C4-2B (cell line): ENCODE measurements around the gene PDE2A.

Experiments used
- ZFX ChIP-seq: fragments of 450-650 bp; IDR thresholded peaks from 2 replicates; pipeline ENCODE4 v1.6.1; 2017
- TF ChIP-seq, protein P1 (sequence below): fragments of 450-650 bp; conservative IDR thresholded peaks from 2 replicates; pipeline ENCODE4 v1.5.1; 2017; ENCODE audit warnings: mild to moderate bottlenecking

DNA sequence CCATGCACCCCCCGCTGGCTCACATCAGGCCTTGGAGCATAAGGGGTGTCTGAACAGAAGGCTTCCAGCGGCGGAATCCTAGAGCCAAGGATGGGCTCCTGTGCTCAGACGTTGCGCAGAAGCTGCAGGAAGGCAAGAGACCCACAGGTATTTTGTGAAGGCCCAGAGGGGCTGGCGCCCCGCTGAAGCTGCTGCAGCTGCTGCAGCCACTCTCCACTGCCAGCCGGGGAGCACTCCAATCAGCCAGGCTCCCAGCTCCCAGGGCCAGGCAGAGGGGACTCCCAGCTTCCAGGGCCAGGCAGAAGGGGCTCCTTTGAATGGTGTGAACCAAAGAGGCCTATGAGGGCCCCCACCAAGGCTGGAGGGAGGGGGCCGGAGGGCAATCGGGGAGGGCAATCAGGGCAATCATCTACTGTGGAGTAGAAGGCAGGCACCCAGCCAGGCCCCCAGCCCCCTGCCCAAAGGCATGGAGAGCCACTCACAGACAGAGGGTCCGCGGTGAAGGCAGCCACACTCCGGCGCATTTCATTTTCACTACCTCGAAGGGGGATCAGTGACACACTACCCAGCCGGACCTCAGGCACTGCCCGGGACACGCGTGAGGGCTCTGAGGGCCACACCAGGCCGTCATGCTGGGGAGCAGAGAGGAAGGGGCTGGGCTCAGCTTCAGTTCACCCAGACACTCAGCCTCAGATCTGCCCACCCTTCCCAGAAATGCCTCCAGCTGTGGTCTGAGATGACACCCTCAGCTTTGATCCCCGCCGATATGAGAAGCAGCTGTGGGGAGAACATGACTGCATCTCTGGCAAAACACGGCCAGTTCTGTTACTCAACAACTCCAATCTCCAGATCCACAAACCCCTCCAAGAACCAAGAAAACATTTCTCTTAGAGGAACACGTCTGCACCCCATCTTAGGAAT is 11.6 kb upstream of the PDE2A start:
- TF ChIP-seq, protein P1, sequence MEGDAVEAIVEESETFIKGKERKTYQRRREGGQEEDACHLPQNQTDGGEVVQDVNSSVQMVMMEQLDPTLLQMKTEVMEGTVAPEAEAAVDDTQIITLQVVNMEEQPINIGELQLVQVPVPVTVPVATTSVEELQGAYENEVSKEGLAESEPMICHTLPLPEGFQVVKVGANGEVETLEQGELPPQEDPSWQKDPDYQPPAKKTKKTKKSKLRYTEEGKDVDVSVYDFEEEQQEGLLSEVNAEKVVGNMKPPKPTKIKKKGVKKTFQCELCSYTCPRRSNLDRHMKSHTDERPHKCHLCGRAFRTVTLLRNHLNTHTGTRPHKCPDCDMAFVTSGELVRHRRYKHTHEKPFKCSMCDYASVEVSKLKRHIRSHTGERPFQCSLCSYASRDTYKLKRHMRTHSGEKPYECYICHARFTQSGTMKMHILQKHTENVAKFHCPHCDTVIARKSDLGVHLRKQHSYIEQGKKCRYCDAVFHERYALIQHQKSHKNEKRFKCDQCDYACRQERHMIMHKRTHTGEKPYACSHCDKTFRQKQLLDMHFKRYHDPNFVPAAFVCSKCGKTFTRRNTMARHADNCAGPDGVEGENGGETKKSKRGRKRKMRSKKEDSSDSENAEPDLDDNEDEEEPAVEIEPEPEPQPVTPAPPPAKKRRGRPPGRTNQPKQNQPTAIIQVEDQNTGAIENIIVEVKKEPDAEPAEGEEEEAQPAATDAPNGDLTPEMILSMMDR = no peak
- no peak for TF ChIP-seq ZFX
